Spleen (tissue), 7 donors: ENCODE results near the gene CYP39A1.

Experiments
- CTCF ChIP-seq, 11 experiments: fragments of 200-600 bp in 7 of 11; fragments of 450-650 bp in 4 of 11; sonication (generic) in 4 of 11; IDR thresholded peaks in 8 of 11; conservative IDR thresholded peaks in 3 of 11; 1 replicate in 7 of 11; 2 replicates in 4 of 11; pipeline versions ENCODE4 v1.4.0 to v1.8.0; 2016 to 2021; ENCODE audit warnings: antibody characterized with exemption in 11 of 11, inconsistent platforms in 4 of 11, mild to moderate bottlenecking in 1 of 11
- POLR2A ChIP-seq, 3 donors: fragments of 450-650 bp; IDR thresholded peaks; one replicate each; pipeline ENCODE4 v1.5.1; 2017; ENCODE audit warnings: antibody characterized with exemption in 3 of 3, mild to moderate bottlenecking in 1 of 3
- donor health status: DM: no; HTN: no; CAD: no; lungs with moderate emphysema.
- donor health status: DM: no; HTN: no; CAD: no.
- donor health status: DM: no; HTN: no; CAD: no.

- no peak for TF ChIP-seq CTCF (IDR thresholded peaks at IDR 0.05 in 8 of 11, conservative IDR thresholded peaks at IDR 0.05 in 3 of 11)
- TF ChIP-seq POLR2A (IDR thresholded peaks at IDR 0.05) = no peak
These were observed 150.0 kb downstream of the CYP39A1 start for GRCh38 chr6:46502486-46503119.
